CD4-positive, alpha-beta T cell treated with Interleukin-6 at 100 ng/mL for 8 hours (primary cell): ENCODE data around the gene A3GALT2.
"Not testable (repeated sequence)": the region's sequence is repeated elsewhere in the genome, so short reads cannot be mapped to it uniquely, and the experiment has no call there.

ENCODE experiments used
- DNase-seq: peaks from one replicate; pipeline ENCODE4 v3.0.0-alpha.2; 2020; ENCODE audit warnings: mixed read lengths, low spot score

A3GALT2 gene

DNA sequence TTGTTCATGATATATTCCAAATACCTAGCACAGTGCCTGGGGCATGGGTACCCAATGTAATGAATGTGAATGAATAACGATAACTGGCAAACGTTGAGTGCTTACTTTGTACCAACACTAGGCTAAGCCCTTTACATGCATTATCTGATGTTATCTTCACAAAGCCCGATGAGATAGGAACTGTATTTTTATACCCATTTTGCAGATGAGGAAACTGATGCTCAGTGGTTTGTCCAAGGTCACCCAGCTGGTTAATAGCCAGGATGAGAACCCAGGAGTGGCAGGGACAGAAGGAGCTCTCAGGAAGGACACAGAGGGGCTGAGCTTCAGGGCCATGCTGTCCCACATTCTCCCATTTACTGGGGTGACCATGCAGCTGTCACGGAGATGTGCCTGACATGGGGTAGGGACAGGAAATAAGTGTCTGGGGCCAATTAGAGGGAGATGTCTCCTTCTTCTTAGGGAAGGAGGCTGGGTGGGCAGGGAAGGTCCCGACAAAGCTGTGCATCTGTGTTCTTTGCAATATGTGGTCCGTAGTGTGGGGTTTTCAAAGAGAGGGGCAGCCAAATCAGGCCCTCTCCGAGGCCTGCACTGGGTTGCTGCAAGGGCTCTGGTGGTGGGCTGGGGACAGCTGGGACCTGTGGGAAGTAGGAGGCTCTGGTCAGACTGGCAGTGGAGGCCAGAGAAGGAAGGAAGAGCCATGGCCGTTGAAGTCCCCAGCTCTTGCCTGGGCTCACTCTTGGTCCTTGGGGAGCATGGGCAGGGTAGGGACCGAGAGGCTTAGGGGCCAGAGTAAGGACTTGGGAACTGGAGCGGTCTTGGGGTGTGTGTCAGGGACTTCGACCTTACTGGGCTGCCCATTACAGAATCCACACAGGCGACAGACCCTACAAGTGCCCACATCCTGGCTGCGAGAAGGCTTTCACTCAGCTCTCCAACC is 26.6 kb downstream of the A3GALT2 start:
- no peak for DNase-seq

DNA sequence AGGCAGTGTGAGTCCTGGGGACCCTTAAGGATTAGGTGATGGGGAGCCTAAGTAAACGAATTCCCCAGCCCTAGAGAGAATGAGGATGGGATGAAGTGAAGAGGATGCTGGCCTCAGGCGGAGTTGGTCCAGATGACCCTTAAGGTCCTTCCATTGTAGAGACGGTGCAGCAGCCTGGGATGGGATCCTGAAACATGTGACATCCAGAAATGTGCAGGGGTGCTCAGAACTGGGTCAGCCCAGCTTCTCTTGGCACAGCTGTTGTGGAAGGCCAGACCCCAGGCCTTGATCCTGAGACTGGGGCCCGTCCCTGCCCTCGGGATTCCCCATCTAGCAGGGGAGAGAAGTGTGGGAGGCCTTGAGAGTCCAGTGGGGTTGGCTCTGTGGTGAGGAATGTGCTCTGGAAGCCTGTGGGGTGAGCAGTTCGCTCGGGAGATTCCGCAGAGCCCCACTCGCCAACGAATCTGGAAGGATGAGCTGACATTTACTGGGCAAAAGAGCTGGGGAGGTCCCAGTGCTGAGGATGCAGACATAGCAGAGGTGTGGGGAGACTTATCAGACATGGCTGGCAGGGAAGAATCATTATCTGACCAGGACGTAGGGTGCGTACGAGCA is 28.1 kb downstream of the A3GALT2 start:
- DNase-seq = no peak

DNA sequence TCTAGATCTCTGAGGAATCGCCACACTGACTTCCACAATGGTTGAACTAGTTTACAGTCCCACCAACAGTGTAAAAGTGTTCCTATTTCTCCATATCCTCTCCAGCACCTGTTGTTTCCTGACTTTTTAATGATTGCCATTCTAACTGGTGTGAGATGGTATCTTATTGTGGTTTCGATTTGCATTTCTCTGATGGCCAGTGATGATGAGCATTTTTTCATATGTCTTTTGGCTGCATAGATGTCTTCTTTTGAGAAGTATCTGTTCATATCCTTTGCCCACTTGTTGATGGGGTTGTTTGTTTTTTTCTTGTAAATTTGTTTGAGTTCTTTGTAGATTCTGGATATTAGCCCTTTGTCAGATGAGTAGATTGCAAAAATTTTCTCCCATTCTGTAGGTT is 30.3 kb downstream of the A3GALT2 start:
- DNase-seq = not testable (repeated sequence)

DNA sequence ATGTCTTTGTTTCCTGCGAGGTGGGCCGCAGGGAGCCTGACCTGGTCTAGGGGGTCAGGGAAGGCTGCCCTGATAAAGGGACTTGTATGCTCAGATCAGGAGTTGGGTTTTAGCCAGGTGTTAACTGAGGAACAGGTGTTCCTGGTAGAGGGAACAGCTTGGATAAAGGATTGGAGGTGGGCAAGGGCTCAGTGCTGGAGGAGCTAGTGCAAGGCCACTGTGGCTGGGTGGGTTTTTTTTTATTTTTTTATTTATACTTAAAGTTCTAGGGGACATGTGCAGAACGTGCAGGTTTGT is 31.1 kb downstream of the A3GALT2 start:
- DNase-seq = no peak

GRCh38 chr1:33288976-33289857 is 31.7 kb downstream of the A3GALT2 start:
- DNase-seq = no peak

DNA sequence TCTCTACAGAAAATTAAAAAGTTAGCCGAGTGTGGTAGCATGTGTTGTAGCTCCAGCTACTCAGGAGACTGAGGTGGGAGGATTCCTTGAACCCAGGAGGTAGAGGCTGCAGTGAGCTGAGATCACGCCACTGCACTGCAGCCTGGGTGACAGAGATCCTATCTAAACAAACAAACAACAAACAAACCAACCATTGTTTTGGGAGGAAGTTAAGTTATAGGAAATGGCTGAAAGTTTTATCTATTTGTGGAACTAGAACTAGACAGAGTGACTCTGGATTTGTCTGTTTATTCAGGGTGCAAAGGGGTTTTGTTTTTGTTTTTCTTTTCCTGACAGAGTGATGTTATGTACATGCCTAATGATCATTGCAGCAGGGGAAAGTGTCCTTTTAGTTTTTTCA is 33.6 kb downstream of the A3GALT2 start:
- no peak for DNase-seq

GRCh38 chr1:33286451-33287185 is 34.3 kb downstream of the A3GALT2 start:
- DNase-seq = no peak

DNA sequence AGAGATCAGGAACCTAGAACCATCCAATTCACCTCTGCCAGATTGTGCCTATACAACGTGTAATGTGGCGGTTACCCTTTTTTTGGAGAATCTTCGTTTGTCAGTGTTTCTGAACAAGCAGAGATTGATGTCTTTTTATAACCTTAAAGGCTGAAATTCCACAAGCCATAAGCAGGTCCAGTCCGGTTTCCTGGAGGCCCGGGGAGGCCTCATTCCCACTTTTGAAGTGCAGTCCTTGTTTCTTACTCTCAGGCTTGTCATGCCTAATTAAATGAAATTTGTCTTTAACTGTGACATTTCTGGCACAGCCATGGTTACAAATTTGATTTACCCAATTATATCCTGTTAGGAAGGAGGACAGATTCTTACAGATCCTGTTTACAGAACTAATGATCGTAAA is 36.8 kb downstream of the A3GALT2 start:
- DNase-seq = no peak

- no peak for DNase-seq
These were observed 38.1 kb downstream of the A3GALT2 start for GRCh38 chr1:33282791-33283190.

DNA sequence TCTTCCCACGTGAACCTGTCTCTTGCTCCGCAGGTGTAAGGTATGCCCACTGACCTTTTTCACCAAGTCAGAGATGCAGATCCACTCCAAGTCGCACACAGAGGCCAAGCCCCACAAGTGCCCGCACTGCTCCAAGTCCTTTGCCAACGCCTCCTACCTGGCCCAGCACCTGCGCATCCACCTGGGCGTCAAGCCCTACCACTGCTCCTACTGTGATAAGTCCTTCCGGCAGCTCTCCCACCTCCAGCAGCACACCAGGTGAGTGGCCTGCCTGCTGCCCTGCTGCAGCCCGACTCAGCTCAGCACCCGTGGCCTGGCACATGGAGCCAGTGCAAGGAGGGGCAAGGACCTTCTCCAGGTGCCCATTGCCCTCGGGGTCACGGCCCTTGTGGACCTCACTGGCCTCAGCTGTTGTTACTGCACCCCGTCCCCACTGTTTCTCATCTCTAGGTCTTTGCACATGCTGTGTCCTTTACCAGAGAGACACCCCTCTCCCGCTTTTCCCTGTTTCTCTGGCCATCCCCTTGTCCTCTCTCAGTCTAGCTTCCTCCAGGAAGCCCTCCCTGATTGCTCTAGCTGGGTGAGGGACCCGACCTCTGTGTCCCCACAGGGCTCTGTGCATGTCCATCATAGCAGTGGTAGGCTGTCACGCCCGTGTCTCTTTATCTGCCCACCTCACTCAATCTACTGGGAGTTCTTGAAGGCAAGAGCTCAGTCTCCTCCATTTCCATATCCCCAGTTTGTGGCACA is 39.2 kb downstream of the A3GALT2 start:
- no peak for DNase-seq

DNA sequence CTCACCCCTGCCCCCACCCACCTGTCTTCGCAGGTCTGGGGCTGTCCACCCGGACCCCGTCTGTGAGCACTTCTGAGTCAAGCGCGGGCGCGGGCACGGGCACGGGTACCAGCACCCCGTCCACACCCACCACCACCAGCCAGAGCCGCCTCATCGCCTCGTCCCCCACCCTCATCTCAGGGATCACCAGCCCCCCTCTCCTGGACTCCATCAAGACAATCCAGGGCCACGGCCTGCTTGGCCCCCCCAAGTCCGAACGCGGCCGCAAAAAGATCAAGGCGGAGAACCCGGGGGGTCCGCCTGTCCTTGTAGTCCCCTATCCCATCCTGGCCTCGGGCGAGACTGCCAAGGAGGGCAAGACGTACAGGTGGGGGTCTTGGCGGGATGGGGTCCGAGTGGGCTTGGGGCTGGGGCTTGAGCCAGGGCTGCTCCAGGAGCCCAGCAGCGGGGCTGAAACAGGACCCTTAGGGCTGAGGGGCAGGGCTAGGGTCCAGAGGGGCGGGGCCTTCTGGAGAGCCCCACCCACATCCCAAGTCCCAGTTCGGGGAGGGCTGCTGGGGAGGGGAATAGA is 40.7 kb downstream of the A3GALT2 start:
- DNase-seq = no peak

DNA sequence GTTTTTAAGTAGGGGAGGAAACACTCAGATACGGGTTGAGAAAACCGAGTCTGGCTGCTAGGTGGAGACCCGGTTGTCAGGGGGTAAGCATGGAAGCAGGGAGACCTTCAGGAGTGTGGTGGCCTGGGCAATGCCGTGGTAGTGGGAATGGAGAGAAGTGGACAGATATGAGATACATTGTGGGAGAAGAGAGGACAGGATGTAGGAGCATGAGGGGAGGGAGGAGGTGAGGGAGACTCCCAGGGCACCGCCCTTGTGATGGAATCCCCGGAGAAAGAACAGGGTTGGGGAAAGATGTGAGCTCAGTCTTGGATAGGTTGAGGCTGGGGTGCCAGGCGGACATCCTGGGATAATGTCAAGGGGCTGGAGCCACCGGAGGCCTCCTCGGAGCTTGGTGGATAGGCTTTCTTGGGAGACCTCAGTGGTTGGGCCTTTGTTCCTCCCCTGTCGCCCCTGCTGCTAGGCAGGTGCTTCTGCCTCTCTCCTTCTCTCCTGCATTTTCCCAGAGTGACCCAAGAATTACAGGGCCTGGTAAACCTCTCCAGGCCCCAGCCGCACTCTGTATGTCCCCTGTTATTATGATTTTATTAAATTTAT is 43.3 kb downstream of the A3GALT2 start:
- DNase-seq = no peak

DNA sequence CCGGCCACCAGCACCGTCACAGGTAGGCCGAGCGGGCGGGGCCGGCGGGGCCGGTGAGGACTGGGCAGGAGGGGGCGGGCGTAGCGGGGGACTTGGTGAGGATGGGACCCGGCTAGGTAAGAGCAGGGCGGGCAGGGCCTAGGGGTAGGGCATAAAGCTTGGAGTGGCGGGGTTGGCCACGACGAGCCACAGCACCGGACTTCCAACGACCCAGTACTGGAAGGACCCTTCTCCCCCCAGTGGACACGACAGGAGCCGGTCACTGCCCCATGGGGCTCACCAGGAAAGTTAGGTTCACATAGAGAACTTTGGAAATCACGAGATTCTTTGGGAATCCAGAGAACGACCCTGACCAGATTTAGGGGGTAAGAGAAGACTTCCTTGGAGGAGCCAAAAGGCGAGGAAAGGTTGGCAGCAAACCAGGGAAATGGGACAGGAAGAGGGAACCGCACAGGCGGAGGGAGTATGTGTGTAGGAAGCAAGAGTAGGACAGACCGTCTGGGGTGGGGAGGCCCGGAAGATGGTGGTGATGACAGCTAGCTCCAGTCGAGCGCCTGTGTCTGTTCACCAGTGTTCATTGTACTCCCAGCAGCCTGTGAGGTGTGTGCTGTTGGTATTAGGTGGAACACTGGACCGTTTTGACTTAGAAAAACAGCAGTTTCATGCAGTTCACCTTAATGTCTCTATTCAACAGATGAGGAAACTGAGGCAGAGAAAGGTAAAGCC is 44.2 kb downstream of the A3GALT2 start:
- no peak for DNase-seq

DNA sequence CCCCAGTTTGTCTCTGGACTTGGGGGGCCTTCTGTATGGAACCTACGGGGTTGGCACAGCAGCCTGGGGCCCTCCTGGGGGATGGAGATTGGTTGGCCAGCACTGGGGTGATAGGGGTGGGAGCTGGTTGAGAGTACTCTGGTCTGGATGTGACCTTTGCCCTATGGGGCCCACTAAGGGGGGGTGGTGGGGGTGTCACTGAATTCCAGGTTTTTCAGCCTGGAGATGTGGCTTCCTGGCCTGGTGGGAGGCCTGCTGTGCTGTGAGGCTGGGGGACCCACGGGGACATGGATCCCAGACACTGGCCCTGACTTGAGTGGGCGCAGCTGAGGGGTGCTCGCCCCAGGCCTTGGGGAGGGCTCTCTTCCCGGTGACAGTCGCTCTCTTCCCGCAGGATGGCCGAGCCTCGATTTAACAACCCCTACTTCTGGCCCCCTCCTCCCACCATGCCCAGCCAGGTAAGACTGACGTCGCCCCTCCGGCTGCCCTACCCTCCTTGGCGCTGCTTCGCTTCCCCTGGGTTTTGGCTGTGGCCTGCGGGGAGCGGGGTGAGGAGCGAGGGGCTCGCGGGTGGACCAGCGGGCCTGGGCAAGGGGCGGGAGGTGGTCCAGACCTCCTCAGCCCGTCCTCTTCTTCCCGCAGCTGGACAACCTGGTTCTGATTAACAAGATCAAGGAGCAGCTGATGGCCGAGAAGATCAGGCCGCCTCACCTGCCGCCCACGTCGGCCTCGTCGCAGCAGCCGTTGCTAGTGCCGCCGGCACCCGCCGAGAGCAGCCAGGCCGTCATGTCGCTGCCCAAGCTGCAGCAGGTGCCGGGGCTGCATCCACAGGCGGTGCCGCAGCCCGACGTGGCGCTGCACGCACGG is 45.0 kb downstream of the A3GALT2 start:
- DNase-seq = no peak

DNA sequence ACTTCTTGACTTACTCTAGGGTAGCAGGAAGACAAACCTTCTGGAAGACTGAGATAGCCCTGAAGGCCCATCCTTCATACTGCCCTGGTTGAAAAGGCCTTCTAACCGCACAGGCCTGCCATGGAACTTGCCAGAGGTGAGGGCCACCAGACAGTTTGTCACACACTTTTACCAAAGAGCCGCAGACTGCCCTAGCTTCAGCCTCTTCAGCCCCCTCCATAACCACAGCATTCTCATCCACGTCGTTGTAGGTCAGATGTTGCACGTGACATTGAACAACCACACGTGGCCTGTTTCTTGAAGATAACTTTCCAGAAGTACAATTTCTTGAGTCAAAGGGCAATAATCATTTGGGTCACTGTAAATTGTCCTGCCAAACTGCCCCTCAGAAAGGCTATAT is 45.7 kb downstream of the A3GALT2 start:
- DNase-seq = no peak

DNA sequence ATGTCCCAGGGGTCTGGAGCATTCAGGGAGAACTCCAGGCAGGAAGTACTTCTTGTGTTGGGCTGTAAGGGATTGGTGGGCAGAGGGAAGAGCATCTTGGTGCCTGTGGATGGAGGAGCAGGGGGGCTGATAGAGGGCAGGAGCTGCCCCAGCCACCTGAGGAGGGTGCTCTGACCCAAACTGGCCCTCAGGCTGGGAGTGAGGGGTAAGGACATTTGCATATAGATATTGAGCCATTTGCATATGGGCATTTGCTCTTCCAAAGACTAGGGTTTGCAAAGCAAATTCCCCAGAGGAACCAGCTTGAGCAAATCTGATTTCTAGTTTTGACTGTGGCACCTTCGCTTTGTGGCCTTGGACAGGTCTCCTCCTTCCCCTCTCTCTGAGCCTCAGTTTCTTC is 46.5 kb downstream of the A3GALT2 start:
- no peak for DNase-seq

DNA sequence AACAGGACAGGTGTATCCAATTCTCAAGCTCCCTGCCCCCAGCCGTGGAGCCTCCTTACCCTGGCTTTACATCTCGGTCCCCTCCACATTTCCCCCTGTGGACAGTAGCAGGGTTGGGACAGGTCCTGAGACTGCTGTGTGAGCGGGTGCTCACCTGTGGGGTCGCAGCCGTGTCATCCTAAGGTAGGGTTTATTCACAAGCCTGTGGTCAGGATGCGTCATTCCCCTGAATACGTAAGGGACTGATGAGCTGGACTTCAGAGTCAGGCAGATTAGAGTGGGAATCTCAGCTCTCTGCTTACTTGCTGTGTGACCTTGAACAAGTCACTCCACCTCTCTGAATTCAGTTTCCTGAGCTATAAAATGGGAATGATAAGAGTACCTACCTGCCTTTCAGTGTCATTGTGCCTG is 46.9 kb downstream of the A3GALT2 start:
- no peak for DNase-seq

DNA sequence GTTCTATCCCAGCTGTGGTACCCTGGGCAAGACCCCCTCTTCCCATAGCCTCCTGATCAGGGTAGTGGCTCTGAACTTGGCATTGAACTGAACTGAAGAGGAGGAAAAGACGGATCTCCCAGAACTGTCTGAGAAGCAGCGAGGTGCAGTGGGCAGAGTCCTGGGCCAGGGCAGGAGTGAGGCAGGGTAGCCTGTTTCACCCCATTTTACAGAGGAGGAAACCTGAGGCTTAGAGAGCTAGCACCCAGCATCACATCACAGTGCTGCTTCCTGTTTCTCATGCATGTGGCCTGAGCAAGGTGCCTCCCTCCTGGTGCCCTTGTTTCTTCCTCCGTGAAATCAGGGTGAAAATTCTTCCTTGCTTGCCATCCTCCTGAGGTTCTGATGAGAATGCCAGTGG is 47.5 kb downstream of the A3GALT2 start:
- DNase-seq = peak; percentile 19

GRCh38 chr1:33272930-33273329 is 48.0 kb downstream of the A3GALT2 start:
- DNase-seq = no peak
